DMS114 treated with DMSO at 0.1 percent for 48 hours (cell line): Measurements from ENCODE around the gene DTNBP1.

Source experiments
- DNase-seq: peaks from one replicate; lab custom pipeline; 2025; ENCODE audit not compliant: unreplicated experiment; lab: John Stamatoyannopoulos, UW

The DTNBP1 gene

DNA sequence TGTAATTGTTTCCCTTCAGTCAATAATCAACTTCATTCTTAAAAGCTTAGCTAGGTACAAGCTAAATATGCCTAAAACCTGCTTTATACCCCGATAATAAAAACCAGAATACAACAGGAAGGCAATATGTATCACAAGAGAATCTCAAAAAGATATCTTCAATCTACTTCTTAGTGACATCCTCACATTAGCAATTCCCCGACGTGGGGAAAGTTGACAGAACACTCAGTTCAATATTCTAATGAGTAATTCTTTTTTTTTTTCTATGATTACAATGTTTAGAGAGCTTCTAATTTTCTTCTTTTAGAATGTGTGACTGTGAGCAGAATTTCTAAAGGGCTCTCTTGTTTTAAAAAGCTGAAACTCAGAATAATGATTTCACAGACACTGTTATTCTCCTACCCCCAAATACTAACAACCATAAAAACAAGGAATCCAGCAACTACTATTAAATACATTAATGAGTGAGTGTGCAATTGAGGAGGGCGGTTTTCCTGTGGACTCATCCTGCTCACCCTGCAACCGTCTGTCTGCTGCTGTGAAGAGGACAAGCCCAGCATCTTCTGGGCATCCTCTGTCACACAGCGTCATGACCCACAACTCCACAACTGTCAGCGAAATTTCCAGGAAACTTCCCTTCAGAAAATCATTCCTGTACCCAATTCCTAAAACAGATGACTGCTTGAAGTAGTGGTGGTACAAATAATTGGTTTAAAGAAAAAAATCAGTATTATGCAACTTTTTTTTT lies 68.1 kb downstream of the DTNBP1 start:
- no peak for DNase-seq

DNA sequence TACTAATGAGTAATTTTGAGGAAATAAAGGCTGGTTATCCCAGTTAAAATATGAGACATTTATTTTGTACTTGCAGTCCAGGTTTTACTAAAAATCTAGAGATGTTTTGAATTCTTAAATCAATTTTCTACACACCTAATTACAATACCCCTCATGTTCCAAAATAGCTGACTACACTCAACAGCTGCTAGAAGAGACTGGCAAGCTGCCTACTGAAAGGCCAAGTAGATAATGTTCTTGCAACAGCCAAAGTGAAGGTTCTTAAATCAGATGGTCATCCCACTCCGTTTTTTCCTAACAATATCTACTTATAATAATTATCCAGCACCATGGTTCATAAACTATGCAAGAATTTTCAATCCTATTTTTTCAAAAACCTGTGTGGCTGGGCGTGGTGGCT lies 69.0 kb downstream of the DTNBP1 start:
- DNase-seq, result no peak

DNA sequence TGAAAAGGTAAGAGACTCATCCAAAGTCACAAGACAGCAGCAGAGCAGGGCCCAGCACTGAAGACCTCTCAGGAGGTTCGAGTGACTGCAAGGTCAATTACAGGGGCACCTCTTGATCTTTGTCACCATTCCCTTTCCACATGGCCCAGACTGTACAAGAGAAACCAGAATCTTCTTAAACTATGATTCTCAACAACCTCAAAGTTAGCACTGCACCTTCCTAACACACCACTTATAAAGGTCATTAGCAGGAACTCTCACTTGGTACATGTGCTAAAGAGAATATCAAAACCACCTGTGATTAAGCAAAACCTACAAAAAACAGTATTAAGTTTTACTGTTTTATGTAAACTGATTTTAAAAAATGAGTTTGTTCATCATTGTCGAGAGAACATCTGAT lies 70.2 kb downstream of the DTNBP1 start:
- no peak for DNase-seq

DNA sequence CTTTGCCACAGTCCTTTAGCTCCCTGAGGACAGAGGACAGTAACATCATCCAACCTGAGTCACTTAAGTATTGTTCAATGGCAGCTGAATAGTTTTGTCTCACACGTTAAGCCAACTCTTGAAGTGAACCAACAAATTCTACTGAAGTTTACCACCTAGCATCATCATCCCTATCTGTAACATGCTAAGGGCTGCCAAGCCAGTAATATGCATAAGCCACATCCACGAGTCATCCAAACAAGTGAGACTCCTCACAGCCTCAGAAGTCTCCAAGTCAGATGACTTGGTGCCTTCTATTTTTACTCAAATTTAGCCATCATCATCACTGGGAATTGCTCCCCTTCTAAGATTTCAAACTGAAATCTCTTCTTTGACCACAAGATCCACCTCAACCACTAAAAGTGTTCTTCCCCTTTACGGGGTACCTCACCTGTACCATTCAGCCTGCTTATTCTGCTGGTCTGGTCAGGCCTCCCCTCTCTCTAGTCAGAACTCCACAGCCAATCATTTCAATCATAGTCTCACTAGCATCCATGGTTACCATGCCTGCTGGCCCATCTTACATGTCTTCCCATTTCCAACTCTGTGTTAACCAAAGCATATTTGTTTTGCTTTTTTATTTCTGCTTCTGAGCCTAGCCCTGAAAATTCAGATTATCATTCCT lies 73.7 kb downstream of the DTNBP1 start:
- DNase-seq, result no peak

DNA sequence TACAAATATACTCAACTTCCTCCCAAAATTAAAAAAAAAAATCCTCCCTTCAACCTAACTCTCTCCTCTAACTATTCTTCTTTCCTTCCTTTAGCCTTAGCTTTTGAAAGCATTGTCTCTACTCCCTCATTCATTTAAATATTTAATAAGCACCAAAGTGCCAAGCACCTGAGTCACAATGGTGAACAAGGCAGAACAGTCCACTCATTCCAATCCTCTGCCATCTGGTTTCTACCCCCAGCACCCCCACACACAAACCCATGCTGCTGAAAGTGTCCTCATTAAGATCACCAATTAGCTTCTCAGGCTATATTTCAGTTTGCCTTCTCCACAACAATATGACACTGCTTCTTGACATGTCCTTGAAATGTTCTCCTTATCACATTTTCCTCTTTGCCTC lies 76.3 kb downstream of the DTNBP1 start:
- no peak for DNase-seq

DNA sequence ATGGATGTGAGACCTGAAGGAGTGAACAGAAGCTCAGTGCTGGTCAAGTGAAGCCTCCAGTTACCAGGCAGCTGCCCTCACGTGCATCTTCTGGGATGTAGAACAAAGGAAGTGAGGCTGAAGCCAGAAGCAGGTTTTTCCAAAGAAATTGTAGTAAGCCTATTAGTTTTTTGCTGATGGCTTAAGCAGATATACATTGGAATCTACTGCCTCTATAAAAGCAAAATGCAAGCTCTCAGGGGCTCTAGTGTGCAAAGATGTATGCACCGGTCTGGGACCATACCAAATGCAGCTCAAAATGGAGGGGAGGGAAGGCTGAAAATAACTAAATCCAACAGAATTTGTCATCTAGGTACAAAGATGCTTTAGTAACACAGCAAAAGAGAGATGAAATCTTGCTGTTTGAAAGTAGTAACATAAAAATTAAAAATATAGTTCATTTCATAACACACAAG lies 77.0 kb downstream of the DTNBP1 start:
- no peak for DNase-seq

DNA sequence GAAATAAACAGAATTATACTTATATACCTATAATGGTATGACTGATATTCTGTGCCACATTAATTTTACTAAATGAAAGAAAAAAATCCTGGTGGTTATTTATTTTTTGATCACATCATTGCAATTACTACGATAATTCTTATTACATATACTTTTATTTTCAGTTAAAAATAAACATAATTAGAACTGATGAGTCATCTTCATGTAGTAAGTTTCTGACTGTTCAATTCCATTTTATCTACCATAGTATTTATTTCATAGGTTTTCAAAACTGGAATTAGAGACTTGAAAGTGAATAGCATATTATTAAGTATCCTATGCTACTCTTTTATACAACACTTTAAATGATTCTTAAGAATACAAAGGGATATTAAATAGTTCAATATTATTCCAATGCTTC lies 80.3 kb downstream of the DTNBP1 start:
- DNase-seq, result no peak

DNA sequence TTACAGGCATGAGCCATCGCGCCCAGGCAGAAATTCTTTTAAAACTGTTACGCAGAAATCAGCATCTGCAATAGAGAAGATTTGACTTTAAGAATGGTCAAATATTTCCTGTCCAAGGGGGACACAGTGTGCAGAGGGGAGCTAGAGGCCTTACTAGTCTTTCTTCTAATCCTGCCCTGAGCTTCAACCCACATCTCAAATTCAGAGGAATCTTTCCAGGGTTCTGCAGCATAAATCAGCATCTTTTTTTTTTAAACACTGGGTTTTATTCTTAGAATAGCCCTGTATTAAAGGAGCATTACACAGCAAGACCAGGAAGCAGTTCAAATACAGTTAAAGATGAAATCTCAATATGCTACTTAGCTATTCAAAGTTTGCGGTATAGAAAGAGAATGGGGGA lies 81.1 kb downstream of the DTNBP1 start:
- no peak for DNase-seq

DNA sequence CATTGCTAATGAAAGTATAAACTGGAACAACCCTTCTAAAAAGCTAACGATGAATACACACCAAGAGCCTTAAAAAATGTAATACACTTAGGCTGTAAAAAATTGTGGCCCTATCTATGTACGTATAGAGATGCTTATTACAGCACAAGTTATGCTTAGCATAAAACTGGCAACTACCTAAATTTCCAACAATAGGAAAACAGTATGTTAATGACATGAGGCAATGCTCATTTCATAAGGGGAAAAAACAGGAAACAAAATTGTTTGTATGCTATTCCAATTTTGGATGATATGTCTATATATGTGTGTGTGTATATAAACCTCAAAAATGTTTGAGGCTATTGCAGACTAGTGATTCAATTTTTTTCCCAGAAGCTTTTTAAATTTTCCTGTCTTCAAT lies 82.5 kb downstream of the DTNBP1 start:
- no peak for DNase-seq

DNA sequence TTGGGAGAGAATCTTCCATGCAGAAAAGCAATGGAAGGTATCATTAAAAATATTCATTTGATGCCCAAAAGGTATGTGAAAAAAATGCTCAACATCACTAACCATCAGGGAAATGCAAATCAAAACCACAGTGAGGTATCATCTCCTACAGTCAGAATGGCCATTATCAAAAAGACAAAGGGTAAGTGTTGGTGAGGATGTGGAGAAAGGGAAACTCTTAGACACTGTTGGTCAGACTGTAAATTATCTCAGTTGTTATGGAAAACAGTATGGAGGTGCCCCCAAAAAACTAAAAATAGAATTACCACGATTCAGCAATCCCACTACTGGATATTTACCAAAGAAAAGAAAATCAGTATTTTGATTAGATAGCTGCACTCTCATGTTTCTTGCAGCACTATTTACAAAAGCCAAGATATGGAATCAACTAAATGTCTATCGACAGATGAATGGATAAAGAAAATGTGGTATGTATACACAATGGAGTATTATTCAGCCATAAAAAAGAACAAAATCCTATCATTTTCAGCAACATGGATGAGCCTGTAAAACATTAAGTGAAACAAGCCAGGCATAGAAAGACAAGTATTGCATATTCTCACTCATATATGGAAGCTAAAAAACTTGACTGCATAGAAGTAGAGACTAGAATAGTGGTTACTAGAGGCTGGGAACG lies 84.0 kb downstream of the DTNBP1 start:
- DNase-seq, result no peak

DNA sequence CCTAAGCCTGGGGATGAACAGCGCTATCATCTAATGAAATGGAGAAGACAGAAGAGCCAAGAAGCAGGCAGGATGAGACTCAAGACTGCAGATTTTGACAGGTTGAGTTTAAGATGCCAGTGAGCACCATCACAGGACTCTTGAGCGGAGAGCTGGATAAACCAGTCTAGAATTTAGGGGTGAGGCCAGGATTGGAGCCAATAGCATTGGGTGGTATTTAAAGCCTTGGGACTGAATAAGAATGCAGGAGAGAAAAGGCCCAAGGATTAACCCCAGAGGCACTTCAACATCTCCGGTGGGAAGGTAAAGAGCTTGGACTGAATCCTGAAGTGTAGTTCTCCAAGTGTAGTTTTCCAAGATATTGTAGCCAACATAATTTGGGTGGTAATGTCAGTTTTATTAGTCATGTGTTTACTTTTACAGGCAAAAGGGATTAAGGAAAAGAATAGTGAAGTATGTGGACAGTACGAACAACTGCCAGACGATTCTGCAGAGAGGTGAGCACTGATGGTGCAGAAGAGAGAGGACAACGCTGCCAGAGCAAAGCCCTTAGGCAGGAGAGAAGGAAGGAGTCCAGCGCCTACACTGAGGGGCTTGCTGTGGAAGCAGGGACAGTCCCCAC lies 85.2 kb downstream of the DTNBP1 start:
- DNase-seq, result no peak

DNA sequence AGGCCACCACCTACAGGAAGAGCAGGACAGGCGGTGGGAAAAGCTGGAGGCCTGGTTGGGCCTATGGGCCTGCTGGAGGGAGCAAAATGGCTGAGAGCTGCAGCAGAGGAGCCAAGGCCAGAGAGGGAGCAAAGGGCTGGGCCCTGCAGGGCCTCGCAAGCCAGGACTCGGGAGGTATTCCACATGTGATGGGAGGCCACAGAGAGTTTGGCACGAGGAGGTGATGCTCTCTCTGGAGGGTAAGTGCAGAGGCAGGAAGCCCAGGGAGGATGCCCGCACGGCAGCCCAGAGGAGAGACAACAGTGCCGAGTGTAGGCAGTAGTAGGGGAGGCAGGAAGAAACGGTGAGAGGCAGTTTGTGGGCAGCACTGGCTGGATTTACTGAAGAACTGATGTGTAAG lies 85.7 kb downstream of the DTNBP1 start:
- no peak for DNase-seq

DNA sequence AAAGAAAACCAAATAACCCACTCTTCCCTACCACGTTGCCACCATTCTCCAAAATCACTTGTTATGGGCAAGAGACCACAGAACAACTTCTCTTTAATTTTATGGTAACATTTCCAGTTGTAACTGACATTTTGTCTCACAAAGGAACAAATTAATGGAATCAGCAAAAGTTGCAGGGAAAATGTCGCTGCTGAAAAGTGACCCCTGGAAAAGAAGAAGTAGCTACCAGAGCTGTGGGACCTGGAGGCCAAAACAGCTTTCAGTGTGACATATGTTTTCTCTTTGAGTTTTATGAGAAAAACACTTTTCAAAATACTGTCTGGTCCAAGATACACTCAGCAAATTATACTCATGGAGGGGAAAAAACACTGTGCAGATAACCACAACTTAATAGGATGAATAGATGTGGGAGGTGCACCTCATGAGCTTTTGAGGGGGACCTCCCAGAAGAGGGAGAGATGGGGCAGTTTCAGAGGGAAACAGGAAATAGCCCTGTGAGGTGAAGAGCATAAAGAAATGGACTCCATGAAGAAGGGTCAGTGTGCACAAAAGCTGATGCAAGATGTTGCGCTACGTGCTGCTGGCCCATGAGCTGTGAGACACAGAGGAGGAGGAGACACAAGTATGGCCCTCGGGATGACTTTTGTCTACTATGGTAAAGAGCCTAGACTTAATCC lies 87.3 kb downstream of the DTNBP1 start:
- DNase-seq, result no peak

DNA sequence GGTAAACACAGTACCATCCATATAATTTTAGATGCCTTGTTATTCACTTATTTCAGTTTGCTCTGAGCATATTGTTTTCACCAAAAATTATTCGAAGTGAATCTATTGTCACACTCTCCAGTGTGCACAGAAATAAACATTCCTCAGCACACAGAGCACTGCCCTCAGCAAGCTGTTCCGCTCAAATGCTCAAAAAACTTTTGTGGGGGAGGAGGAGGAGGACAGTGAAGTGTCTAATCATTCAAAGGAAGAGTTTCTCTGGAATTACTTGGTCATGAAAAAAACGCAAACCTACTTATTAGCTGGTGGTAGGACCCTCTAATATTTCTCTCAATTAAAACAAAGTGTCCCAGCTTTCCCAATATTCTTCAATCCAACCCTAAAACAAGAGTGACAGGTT lies 88.3 kb downstream of the DTNBP1 start:
- DNase-seq, result no peak

DNA sequence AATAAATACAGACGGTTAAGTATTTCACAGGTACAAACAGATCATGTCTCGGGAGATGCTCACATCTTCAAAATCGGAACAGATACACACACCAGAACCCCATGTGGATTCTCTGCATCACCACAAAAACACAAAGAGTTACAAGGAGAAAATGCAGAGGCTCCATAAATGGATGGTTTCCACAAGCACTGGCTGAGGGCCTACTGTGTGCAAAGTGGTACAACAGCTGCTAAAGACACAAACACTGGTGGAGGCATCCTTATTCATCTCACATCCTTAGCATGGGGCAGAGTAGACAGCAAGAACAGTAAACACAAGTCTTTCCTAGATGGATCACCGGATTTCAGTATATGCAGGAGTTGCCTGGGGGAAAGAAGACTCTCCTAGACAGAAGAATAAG lies 88.8 kb downstream of the DTNBP1 start:
- no peak for DNase-seq

DNA sequence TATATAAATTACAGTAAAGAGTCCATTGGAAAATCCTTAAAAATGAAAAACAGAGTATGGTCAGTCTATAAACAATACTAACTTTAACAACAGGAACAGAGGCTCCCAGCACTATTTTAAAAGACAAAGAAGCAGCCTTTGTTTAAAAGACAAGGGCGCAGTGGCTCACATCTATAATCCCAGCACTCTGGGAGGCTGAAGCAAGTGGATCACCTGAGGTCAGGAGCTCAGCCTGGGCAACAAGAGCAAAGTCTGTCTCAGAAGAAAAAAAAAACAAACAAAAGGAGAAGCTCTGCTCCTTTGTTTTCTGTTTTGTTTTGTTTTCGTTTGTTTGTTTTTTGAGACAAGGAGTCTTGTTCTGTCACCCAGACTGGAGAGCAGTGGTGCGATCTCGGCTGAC lies 89.4 kb downstream of the DTNBP1 start:
- DNase-seq, result no peak

DNA sequence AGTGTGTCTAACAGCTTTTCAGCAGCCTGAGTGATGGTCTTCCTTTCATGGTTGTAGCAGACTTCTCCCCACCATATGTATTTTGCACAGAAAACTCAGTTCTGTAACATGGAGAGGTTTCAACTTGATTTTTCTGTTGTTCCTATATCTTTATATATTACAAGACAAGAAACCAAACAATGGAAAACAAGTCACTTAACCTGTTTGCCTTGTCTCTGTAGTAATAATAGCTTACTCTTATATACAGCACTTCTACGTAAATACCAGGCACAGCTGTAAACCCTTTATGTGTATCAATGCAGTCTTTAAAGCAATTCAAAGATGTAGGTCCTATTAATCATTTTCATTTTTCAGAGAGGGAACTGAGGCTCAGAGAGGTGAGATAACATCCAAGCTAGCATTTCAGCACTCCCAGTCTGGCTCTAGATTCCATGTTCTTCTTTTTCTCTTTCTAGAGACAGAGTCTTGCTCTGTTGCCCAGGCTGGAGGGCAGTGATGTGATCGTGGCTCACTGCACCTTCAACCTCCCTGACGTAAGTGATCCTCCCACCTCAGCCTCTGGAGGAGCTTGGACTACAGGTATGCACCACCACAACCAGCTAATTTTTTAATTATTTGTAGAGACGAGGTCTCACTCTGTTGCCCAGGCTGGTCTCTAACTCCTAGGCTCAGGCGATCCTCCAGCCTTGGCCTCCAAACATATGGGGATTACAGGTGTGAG lies 90.4 kb downstream of the DTNBP1 start:
- no peak for DNase-seq

DNA sequence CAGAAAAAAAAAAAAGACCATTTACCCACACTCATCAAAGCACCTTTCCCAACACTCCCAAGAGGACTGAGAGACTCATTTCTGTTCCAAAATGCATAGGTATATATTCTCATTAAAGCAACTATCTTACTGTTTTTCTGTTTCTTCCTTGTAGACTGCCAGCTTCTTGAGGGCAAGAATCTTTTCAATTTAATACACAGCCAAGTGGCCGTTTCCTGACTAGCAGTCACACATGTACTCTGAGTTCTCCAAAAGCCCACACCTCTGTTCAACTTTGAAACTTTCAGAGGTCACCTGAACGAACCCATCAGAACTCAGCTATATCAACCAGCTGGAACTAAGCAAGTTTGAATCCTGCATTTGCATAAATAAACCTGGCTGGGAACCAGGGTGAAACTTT lies 92.7 kb downstream of the DTNBP1 start:
- no peak for DNase-seq

DNA sequence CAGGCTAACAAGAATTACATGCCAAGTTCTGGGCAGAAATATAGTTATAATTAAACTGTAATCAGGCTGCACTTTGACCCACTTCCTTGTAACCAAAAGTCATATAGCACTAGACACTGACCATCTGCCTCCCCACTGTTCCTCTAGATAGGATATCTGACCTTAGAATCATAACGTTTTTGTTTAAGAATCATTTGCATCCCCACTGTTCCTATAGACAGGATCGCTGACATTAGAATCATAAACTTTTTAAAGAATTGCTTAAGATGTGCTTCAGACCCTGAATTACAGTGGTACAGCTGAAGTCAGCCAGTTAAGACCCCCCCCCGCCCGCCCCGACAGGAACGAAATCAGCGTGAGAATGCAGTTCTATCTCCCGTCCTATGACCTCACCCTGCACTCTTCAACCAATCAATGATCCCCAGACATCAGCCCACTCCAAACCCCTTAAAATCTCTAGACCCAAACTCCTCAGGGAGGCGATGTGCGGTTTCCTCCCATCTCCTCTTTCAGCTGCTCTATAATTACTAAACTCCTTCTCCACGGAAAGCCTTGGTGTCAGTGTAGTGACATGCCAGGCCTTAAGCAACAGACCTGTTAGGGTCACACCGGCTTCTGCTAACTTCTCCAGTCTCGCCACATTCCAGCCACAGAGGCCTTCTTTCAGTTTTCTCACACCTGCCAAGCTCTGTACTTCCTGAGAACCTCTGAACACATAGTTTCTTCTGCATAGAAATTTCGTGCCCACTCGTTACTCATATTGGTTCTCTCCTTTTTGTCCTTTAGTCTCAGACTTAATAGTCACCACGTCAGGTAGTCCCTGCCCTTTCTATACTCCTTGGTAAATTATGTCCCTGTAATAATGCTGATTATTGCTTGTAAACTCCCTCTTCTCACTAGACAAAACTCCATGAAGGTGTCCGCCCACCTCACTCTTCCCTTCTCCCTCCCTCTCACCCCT lies 93.5 kb downstream of the DTNBP1 start:
- DNase-seq, result no peak

DNA sequence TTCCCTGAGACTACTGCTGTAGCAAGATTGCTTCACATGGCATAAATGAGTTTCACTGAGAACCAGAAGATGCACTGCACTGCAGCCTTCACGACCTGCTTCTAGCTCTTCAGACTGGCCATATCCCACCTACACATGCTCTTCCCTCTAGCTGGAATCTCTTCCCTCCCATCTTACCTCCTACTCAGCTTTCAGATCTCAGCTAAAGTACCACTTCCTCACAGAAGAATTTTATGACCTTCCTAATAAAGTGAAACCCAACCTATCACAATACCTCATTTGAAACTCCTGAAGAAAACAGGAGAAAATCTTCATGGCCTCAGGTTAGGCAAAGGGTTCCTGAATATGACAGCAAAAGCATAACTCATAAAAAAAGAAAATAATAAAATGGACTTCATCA lies 99.9 kb downstream of the DTNBP1 start:
- no peak for DNase-seq
